ENCODE data around the gene TIMM8B. TPM values are rescaled to one million over a fixed set of nuclear protein-coding genes. Genes with fewer than 3 reads are reported as not detected.

The TIMM8B gene
- total and polyA plus RNA-seq, 9 of the 15 experiments (the other 6 are each of a cell fraction or from before 2014, with no cell fraction given): 95.8 to 338 (median 145) TPM

DNA sequence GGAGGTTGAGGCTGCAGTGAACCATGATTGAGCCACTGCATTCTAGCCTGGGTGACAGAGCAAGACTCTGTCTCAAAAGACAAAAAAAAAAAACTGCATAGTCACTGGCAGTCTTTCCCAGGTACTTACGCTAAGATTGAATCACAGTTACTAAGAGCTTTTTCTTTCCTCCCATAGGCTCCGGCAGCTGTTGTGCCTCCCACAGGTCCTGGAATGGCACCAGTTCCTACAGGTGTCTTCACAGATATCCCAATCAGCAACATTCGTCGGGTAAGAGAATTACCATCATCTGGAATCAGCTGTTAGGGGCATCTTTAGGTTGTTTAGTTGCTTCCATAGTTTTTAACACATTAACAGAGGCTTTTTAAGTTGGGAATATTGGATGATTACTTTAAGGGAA is 41.6 kb downstream of the TIMM8B start (continued):
- TF ChIP-seq ZNF318 (IDR thresholded peaks at IDR 0.05; ENCODE audit: borderline replicate concordance in 1 of 2, low read depth in 1 of 2): no peak
- TF ChIP-seq SETDB1 (IDR thresholded peaks at IDR 0.05; ENCODE audit: low read length): no peak
- no peak for TF ChIP-seq ZNF79 (CRISPR knock-in tag; IDR thresholded peaks at IDR 0.05; ENCODE audit: low read depth)
- no peak for TF ChIP-seq NR3C1 (CRISPR knock-in tag; IDR thresholded peaks at IDR 0.05)
- TF ChIP-seq, protein P1, sequence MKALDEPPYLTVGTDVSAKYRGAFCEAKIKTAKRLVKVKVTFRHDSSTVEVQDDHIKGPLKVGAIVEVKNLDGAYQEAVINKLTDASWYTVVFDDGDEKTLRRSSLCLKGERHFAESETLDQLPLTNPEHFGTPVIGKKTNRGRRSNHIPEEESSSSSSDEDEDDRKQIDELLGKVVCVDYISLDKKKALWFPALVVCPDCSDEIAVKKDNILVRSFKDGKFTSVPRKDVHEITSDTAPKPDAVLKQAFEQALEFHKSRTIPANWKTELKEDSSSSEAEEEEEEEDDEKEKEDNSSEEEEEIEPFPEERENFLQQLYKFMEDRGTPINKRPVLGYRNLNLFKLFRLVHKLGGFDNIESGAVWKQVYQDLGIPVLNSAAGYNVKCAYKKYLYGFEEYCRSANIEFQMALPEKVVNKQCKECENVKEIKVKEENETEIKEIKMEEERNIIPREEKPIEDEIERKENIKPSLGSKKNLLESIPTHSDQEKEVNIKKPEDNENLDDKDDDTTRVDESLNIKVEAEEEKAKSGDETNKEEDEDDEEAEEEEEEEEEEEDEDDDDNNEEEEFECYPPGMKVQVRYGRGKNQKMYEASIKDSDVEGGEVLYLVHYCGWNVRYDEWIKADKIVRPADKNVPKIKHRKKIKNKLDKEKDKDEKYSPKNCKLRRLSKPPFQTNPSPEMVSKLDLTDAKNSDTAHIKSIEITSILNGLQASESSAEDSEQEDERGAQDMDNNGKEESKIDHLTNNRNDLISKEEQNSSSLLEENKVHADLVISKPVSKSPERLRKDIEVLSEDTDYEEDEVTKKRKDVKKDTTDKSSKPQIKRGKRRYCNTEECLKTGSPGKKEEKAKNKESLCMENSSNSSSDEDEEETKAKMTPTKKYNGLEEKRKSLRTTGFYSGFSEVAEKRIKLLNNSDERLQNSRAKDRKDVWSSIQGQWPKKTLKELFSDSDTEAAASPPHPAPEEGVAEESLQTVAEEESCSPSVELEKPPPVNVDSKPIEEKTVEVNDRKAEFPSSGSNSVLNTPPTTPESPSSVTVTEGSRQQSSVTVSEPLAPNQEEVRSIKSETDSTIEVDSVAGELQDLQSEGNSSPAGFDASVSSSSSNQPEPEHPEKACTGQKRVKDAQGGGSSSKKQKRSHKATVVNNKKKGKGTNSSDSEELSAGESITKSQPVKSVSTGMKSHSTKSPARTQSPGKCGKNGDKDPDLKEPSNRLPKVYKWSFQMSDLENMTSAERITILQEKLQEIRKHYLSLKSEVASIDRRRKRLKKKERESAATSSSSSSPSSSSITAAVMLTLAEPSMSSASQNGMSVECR (CRISPR knock-in tag; IDR thresholded peaks at IDR 0.05): no peak
- no peak for TF ChIP-seq SPI1 (IDR thresholded peaks at IDR 0.05; ENCODE audit: borderline replicate concordance, low read depth, low read length)
- no peak for TF ChIP-seq ARHGAP35 (IDR thresholded peaks at IDR 0.05; ENCODE audit: partially characterized antibody)
- TF ChIP-seq ZBTB7A (IDR thresholded peaks at IDR 0.05; ENCODE audit: borderline replicate concordance, control insufficient read depth, low read depth, low read length): no peak
- TF ChIP-seq FOXJ2 (tag; IDR thresholded peaks at IDR 0.05): no peak
- peak; percentile 47; the same call in 1 of the 2 replicates for TF ChIP-seq STAT5A (IDR thresholded peaks at IDR 0.05; ENCODE audit: borderline replicate concordance, low read length)
- no peak for TF ChIP-seq TEAD2 (tag; IDR thresholded peaks at IDR 0.05)
- peak; percentile 43; the same call in 1 of the 2 replicates for TF ChIP-seq NCOA1 (IDR thresholded peaks at IDR 0.05; ENCODE audit: low read depth)
- TF ChIP-seq ZNF444 (CRISPR knock-in tag; IDR thresholded peaks at IDR 0.05): no peak
- TF ChIP-seq GATAD2B (IDR thresholded peaks at IDR 0.05; ENCODE audit: borderline replicate concordance): no peak
- TF ChIP-seq ATF3 (IDR thresholded peaks at IDR 0.05): peak; percentile 47; the same call in 1 of the 2 replicates
- no peak for TF ChIP-seq ATF3 (CRISPR knock-in tag; conservative IDR thresholded peaks at IDR 0.05)
